GM12892 (cell line): ENCODE measurements around the gene ZNF423.

Experiments
- POLR2A ChIP-seq: IDR thresholded peaks from 2 replicates; pipeline ENCODE4 v1.6.1; 2011; ENCODE audit warnings: low read depth, low read length, control low read depth
- POLR2AphosphoS5 ChIP-seq: IDR thresholded peaks from 2 replicates; pipeline ENCODE4 v1.6.1; 2011; ENCODE audit warnings: low read depth, low read length, control low read depth
- TAF1 ChIP-seq: IDR thresholded peaks from 2 replicates; pipeline ENCODE4 v1.6.1; 2011; ENCODE audit warnings: low read depth, mild to moderate bottlenecking, control low read depth, low read length, borderline replicate concordance

DNA sequence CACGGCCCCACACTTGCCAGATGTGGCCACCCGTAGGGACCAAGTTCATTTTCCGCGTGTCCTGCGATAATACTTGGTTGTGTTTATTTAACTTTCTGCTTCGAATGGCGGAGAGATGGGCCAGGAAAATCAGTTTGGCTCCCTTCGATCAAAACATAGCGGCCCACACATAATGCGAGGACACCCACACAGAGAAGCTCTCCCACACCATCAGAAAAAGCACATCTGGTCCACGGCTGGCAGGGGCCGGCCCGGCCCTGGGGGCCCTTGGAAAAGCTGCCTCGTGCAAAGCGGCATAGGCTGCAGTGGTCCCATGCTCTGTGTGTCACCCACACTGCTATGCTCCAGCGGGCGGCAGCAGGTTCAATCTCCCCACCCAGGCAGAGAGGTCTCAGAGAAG lies 46.9 kb downstream of the ZNF423 start:
- no peak for TF ChIP-seq POLR2AphosphoS5
- TF ChIP-seq POLR2A: no peak
- TF ChIP-seq TAF1: no peak
